Ishikawa (cell line): Measurements from ENCODE around the gene NOS3.

Experiments
- EP300 ChIP-seq: IDR thresholded peaks from 2 replicates; pipeline ENCODE4 v1.6.1; 2012; ENCODE audit warnings: borderline replicate concordance
- MAX ChIP-seq: IDR thresholded peaks from 2 replicates; pipeline ENCODE4 v1.6.1; 2012
- REST ChIP-seq: IDR thresholded peaks from 2 replicates; pipeline ENCODE4 v1.6.1; 2012; ENCODE audit warnings: low read depth, mild to moderate bottlenecking
- TEAD4 ChIP-seq: IDR thresholded peaks from 2 replicates; pipeline ENCODE4 v1.6.1; 2012
- YY1 ChIP-seq: IDR thresholded peaks from 2 replicates; pipeline ENCODE4 v1.6.1; 2012; ENCODE audit warnings: low read depth
- ZBTB7A ChIP-seq: IDR thresholded peaks from 2 replicates; pipeline ENCODE4 v1.6.1; 2012; ENCODE audit warnings: low read depth

- TF ChIP-seq EP300 (no peak), YY1 (no peak), REST (no peak), ZBTB7A (no peak), MAX (no peak), TEAD4 (no peak)
Measured at GRCh38 chr7:150950496-150951180, 40.2 kb upstream of the NOS3 start.
